AG09319 (cell line): ENCODE measurements around the gene PTPRC.

ENCODE experiments used
- DNase-seq: peaks from one replicate; pipeline ENCODE4 v3.0.0-alpha.2; 2010; ENCODE audit warnings: low read depth; ENCODE audit errors: extremely low read depth
- TF ChIP-seq, protein P1 (sequence below): IDR thresholded peaks from 2 replicates; pipeline ENCODE4 v1.5.1; 2011; ENCODE audit warnings: low read depth, mild to moderate bottlenecking, inconsistent platforms, low read length, moderate library complexity

PTPRC gene

DNA sequence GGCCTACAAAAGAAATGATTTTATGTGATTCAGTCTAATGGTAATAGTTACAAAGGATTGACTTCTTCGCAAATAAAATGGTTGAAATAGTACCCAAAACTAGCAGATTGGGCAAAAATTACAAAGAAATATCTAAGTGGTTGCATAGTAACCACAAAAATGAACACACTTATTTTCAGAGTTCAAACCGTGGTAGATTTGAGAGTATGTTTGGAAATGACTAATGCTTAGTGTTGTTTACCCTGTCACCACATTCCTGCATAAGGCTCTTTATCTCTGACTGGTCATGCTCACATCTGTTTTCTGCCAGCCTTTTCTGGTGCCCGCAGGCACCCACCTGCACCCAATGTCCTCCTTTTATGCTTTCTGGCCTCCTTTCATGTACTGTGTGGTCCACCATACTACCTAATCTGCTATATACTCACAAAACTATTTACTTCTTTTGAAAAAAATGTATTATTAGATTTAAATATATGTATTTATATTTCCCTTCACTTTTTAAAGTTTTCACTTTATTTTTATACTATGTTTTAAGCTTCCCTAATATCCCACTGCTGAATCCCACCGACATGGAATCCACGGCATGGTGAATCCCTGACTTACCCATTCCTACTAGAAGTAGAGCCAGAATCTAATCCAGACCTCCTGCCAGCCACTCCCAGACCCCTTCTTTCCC lies 30.3 kb downstream of the PTPRC start:
- TF ChIP-seq, protein P1, sequence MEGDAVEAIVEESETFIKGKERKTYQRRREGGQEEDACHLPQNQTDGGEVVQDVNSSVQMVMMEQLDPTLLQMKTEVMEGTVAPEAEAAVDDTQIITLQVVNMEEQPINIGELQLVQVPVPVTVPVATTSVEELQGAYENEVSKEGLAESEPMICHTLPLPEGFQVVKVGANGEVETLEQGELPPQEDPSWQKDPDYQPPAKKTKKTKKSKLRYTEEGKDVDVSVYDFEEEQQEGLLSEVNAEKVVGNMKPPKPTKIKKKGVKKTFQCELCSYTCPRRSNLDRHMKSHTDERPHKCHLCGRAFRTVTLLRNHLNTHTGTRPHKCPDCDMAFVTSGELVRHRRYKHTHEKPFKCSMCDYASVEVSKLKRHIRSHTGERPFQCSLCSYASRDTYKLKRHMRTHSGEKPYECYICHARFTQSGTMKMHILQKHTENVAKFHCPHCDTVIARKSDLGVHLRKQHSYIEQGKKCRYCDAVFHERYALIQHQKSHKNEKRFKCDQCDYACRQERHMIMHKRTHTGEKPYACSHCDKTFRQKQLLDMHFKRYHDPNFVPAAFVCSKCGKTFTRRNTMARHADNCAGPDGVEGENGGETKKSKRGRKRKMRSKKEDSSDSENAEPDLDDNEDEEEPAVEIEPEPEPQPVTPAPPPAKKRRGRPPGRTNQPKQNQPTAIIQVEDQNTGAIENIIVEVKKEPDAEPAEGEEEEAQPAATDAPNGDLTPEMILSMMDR: no peak
- DNase-seq: peak; percentile 64

DNA sequence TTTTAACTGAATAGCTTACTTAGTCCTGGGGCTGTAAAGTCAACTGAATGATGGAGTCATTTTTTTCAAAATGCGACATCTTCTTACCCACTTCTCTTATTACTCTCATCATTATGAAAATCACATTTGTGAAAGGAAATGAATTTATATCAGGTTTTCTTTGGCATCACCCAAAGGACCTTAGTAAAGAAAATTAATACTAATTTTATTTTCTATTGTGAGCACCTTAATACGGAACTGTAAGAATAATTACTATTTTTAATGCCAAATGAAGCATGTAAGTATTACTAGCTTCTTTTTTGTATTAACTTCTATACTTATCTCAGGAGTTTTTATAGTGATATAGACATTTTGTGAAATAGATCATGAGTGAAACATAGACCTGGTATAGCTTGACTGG lies 30.9 kb downstream of the PTPRC start:
- no peak for DNase-seq
- TF ChIP-seq, protein P1: no peak

DNA sequence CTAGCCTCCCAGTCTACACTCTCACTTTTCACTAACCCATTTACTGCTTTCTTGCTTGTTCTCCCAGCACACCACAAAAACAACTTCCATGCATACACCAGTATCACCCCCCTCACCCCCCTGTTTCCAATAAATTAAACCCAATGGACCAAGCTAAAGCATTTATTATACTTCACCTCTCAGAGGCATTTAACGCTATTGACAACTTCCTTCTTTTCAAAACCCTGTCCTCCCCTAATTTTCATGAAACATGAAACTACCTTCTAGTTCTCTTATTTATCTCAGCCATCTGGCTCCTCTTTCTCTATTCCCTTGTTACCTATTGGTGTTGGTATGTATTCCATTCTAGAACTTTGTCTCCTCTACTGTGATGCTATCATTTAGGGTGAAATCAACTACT lies 32.3 kb downstream of the PTPRC start:
- DNase-seq: no peak
- TF ChIP-seq, protein P1: no peak

DNA sequence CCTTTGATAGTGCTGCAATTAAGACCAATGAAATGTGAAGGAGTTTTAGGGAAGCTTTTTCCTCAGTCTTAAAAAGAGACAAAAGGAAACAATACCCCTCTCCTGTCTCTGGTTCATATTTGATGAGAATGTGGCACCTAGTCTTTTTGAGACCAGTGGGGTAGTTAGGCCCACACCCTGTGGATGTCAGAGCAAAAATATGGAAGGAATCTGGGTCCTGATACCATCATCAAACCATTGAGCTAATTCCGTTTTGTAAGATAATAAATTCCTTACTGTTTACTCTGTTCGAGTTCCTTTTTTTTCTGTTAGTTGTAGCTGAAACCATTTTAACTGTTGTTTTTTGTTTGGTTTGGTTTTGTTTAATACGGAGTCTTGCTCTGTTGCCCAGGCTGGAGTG lies 33.3 kb downstream of the PTPRC start:
- TF ChIP-seq, protein P1: no peak
- no peak for DNase-seq

DNA sequence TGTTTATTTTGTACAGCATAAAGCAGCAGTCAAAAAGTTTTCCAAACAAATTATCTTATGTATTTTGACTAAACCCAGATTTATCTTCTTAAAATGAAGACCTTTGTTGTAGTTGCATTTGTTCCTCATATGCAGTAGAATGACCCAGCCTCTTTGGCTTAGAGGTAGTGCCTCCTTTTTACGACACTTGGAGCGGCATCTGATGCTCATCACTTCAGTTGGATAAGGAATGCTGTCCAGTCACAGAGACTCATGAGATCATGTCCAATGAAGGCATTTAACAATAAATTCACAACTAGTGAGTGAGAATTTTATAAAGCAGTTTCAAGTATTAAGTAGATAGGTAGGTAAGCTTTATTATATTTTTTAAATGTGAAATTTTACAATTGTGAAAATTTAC lies 35.2 kb downstream of the PTPRC start:
- TF ChIP-seq, protein P1: no peak

DNA sequence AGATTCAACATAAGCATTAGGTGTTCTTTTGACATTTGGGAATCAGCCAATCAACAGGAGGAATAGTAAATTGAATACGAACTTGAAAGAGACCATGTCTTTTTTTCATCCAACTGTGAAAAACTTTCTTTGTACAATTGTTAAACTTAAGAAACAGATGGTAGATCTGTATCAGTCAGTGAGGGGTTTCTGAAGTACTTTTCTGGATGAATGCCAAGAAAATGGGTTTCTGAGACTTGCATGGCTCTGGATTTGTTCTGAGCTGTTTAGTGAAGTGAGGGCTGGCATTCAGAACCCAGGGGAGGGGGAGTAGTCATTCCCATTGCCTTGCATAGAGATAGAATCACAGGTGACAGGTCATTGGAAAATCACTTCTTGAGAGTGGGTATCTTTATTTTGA lies 37.4 kb downstream of the PTPRC start:
- no peak for DNase-seq
- TF ChIP-seq, protein P1: no peak

More for the DNA sequence above, 35.2 kb downstream of the PTPRC start:
- DNase-seq: no peak

DNA sequence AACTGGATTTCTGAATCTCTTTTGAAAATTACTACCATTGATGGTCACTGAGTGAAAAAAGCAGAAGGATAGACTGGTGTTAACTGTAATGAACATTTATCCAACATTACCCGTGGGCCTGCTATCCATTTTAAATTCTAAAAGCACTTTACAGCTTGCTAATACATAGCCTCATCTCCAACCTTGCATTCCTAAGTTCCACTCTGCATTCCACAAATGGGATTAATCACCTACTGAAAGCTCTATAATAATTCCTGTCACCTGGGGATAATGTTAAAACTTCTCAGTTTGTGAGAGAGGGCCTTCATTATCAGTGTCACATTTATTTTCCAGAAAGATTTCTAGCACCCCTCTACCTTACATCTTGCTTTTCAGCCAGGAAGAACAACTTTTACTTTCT lies 38.2 kb downstream of the PTPRC start:
- no peak for DNase-seq
- TF ChIP-seq, protein P1: no peak
